ENCODE data around the gene PGP.

Gene PGP

DNA sequence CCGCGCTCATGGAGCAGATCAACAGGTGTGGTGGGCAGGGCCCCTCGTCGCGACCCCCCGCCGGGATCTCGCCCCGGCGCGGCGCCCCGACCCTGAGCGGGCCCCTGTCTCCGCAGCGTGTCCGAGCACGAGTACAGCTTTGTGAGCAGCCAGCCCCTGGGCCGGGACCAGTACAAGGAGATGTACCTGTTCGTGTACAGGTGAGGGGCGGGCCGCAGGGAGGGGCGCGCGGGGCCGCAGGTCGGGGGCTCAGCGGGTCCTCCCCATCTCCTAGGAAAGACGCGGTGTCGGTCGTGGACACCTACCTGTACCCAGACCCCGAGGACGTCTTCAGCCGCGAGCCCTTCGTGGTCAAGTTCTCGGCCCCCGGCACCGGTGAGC lies 22.5 kb upstream of the PGP start:
- DNase-seq, result no peak

DNA sequence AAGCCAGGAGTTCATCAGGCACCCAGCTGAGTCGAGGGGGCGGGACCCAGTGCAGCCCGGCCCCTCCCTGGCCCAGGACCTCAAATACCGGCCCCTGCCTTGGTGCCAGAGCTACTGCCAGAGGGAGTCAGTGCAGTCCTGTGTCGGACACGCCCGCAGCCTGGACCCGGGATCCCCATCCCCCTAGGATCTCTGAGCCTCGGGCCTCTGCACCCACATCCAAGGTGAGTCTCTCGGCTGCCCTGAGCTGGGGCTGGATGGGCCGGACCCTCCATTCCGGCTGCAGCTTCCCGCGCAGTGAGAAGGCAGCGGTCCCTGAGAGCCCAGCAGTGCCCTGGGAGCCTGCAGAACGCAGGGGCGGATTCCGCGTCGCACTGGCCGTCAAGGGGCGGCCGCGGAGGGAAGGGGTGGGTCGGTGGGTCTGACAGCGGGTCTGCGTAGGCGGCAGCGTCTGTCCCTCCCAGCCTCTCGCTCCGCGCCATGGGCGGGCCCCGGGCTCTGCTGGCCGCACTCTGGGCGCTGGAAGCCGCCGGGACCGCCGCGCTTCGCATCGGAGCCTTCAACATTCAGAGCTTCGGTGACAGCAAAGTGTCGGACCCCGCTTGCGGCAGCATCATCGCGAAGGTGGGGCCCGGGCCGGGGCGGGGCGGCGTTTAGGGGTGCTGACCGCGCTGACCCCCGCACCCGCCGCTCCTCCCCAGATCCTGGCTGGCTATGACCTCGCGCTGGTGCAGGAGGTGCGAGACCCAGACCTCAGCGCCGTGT lies 21.9 kb upstream of the PGP start, which contains the start of gene DNASE1L2:
Gene DNASE1L2 (plus strand): TSS at position 108 of the 765 bp plus-strand sequence. CDS start 373 bp downstream, at position 481.
- DNase-seq, result no peak

DNA sequence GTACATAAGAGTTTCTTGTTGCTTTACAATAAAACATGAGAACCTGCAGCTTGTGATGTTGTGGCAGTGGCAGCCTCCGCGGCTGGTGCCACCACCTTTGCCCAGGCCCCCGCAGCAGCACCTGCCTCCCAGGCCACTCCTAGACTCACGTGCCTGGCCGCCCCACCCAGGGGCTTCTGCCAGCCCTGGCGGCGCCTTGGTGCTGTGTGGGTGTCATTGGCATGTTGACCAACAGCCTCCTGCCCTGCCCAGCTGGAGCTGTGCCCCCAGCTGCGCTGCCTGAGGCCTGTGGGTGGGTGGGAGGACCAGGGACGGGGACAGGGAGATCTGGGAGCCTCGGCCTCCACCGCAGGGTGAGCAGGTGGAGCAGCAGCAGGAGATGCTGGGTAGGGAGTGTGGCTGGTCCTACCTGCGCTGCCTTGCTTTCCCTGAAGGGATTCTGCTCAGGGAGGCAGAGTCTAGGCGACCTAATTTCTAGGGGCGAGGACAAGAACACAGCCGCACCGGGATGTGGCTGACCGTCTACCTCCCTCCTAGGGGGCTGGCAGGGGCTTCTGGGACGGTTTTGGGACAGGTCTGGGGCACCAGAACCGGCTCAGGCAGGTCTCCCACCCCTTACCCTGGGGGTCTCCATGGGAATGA lies 21.2 kb upstream of the PGP start:
- no peak for DNase-seq

DNA sequence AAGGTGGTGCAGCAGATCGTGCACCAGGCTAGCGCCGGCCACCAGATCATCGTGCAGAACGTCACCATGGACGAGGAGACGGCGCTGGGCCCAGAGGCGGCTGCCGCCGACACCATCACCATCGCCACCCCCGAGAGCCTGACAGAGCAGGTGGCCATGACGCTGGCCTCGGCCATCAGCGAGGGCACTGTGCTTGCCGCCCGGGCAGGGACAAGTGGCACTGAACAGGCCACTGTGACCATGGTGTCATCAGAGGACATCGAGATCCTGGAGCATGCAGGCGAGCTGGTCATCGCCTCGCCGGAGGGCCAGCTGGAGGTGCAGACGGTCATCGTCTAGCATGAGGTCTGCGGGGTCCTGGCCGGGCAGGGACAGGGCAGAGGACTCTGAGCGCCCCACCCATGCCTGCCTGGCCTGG lies 20.6 kb upstream of the PGP start:
- no peak for DNase-seq

DNA sequence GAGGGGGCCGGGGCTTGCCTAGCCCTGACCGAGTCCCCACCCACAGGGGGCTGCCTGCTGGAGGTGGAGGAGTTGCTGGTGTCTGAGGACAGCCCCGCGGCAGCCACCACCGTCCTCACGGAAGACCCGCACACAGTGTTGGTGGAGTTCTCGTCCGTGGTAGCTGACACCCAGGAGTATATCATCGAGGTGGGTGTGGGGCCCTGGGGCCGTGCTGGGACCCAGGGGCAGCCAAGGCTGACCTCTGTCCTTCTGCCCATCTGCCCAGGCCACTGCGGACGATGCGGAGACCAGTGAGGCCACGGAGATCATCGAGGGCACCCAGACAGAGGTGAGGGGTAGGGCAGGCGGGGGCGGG lies 20.2 kb upstream of the PGP start:
- DNase-seq, result no peak

DNA sequence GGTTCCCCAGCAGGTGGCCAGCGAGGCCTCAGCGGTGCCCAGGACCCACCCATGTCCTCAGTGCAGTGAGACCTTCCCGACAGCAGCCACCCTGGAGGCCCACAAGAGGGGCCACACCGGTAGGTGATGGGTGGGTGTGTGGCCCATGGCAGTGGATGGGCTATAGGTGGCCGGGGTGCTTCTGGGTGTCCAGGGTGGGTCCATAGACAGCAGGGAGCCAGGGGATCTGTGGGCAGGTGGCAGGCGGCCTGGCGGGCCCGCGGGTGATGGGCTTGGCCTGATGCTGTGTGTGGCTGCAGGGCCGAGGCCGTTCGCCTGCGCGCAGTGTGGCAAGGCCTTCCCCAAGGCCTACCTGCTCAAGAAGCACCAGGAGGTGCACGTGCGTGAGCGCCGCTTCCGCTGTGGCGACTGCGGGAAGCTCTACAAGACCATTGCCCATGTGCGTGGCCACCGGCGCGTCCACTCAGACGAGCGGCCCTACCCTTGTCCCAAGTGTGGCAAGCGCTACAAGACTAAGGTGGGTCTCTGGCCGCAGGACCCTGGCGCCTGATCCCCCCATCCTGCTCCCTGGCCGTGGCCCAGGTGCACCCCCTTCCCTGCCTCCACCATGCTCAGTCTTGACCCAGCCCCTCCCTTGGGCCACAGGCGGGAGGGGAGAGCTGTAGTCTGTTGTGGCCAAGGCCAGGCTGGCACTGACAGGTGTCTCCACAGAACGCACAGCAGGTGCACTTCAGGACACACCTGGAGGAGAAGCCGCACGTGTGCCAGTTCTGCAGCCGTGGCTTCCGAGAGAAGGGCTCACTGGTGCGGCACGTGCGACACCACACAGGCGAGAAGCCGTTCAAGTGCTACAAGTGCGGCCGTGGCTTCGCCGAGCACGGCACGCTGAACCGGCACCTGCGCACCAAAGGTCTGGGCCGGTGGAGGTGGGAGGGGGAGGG lies 19.5 kb upstream of the PGP start:
- no peak for DNase-seq

- no peak for DNase-seq
Measured at GRCh38 chr16:2233046-2233775, 18.6 kb upstream of the PGP start.

DNA sequence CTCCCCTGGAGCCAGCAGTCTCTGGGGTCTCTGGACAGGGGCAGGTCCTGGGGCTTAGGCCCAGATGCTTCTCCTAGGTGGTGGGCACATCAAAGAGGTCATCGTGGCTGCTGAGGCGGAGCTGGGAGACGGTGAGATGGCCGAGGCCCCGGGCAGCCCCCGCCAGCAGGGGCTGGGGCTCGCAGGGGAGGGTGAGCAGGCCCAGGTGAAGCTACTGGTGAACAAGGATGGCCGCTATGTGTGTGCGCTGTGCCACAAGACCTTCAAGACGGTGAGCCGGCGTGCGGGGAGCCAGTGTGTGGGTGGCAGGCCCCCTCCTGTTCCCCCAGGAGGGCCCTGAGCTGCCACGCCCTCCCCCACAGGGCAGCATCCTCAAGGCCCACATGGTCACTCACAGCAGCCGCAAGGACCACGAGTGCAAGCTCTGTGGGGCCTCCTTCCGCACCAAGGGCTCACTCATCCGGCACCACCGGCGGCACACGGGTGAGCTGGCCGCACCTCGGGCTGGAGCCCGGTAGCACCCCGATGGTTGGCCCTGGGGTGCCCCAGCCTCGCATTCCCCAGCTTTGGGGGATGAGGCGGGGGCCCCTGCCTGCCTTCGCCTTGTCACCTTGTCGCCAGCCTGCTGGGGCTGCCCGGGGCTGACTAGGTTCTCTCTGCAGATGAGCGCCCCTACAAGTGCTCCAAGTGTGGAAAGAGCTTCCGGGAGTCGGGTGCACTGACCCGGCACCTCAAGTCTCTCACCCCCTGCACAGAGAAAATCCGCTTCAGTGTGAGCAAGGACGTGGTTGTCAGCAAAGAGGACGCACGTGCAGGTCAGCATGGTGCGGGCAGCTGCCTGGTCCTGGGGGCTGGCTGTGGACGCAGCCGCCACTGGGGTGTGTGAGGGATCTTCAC lies 17.7 kb upstream of the PGP start:
- no peak for DNase-seq

GRCh38 chr16:2231016-2231931 lies 16.6 kb upstream of the PGP start:
- no peak for DNase-seq

- no peak for DNase-seq
Measured at GRCh38 chr16:2230376-2230775, 15.7 kb upstream of the PGP start.

DNA sequence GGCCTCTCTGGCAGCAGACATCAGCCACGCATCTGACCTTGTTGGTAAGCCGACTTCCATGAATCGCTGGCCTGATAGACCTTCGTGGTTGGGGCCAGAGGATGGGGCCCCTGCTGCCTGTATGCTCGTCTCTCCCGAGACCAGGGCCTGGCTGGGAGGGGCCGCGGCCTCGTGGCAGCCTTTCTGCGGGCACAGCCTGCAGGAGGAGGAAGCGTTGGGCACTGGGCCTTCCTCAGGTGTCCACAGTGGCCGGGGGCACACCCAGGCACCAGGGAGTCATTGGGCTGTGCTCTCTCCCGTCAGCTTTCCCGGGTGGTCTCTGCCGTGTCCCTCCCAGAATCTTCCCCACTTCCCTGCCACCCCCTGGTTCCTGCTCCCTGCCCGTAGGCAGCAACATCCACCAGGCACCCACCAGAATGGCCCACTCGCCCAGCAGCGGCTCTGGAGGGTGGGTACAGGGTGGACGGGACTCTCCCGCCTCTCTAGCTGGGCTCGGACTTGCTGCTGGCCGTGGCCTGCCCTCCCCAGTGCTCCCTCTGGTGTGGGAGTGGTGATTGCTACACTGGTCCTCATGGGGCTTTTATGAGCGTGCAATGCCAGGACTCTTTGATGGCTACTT lies 15.1 kb upstream of the PGP start:
- no peak for DNase-seq

- no peak for DNase-seq
Measured at GRCh38 chr16:2229091-2229490, 14.5 kb upstream of the PGP start.

DNA sequence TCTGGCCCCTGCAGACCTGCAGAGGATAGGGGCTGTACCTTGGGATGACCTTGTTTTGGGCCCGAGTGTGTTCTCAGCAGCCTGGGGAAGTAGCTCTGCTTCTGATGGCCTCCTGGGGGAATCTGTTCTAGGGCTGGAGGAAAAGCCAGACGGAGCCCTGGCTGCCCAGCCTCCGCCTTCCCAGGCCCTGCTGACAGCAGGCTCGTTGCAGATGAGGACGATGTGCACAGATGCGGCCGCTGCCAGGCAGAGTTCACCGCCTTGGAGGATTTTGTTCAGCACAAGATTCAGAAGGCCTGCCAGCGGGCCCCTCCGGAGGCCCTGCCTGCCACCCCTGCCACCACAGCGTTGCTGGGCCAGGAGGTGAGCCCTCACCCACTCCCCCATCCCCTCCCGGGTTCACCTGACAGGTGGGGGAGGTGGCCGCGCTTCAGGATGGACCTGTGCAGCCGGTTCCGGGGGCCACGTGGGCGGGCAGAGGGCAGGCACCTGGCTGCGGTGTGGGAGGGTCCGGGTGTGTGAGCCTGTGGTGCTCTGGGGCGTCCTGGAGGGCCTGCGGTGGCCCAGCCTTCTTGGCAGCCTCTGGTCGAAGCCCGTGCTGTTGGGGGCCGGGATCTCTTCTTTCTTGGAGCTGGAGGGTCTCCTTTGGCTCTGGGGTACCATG lies 13.7 kb upstream of the PGP start:
- DNase-seq, result no peak

- DNase-seq, result no peak
Measured at GRCh38 chr16:2226918-2227317, 12.3 kb upstream of the PGP start.

GRCh38 chr16:2226245-2226793 lies 11.7 kb upstream of the PGP start:
- DNase-seq, result no peak

- DNase-seq, result no peak
Measured at GRCh38 chr16:2223942-2224486, 9.4 kb upstream of the PGP start.

DNA sequence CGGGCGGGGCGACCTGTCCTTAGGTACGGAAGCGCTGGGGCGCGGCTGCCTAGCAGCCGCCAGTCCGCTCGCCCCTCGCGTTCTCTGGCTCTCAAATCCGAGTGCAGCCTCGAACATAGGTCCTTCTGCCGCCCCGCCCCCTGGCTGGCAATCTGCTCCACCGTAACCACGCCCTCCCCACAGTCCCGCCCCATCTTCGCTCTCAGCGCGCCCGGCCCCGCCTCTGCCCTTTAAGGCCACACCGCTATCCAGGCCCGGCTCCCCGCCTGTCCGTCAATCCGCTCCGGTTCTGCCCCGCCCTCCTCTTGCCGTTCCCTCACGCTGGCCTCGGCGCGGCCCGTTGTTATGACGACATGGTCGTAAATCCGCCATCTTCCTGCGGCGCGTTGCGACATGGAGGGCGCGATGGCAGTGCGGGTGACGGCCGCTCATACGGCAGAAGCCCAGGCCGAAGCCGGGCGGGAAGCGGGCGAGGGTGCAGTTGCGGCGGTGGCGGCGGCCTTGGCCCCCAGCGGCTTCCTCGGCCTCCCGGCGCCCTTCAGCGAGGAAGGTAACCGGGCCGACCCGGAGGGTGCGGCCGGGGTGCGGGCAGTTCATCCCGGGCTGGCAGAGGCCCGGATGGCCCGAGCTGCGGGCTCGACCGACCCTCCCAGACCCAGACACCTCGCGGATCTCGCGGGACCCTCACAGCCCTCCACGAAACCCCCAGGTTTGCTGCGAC lies 8.7 kb upstream of the PGP start, which contains the start of gene E4F1:
Gene E4F1 (plus strand): TSS at position 371 of the 721 bp plus-strand sequence. CDS start 23 bp downstream, at position 394.
- DNase-seq, result peak; percentile 98

DNA sequence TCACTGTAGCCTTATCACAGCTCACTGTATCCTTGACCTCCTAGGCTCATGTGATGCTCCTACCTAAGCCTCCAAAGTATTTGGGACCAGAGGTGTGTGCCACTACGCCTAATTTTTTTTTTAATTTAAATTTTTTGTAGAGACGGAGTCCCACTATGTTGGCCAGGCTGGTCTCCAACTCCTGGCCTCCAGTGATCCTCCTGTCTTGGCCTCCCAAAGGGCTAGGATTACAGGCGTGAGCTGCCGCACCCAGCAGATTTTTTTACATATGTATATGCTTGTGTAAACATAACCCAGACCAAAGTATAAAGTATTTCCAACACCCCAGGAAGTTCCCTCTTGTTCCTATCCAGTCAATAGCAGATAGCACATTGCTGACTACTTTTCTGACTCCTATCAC lies 1.7 kb upstream of the PGP start:
- no peak for DNase-seq

All from midbrain (tissue), 1 donor.